Measurements from ENCODE around the gene FHOD1. TPM values are rescaled to one million over a fixed set of nuclear protein-coding genes. Genes with fewer than 3 reads are reported as not detected.

Gene FHOD1
- total RNA-seq, 4 donors from 2014 or later, result 9.7 to 15.5 (median 12.9) TPM

DNA sequence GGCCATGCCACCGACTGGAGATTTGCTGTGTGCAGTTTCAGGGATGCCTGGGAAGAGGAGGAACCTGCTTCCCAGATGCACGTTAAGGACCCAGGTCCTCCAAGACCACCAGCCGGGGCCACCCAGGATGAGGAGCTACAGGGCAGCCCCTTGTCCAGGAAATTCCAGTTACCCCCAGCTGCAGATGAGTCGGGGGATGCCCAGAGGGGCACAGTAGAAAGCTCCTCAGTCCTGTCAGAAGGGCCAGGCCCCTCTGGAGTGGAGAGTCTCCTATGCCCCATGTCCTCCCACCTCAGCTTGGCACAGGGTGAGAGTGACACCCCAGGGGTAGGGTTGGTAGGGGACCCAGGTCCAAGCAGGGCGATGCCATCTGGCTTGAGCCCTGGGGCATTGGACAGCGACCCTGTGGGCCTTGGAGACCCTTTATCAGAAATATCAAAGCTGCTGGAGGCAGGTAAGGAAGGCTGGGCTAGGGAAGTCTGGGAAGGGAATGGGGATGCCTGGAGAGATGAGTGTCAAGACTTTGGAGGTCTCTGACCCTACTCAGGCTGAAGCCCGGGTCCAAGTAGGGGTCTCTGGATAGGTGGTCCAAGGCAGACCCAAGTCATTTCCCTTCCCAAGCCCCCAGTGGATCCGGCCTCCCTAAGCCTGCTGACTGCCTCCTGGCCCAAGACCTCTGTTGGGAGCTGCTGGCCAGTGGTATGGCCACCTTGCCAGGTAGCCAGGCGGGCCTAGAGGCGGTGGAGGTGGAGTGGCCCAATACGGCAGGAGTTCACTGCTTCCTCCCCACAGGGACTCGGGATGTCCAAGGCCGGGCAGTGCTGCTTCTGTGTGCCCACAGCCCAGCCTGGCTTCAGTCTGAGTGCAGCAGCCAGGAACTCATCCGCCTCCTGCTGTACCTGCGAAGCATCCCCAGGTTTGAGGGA lies 33.1 kb upstream of the FHOD1 start:
- H3K27ac ChIP-seq, result no peak overlapping the region
- ATAC-seq, result no peak
- H3K27me3 ChIP-seq, result no peaks in the 10 kb centered on the region
- H3K9me3 ChIP-seq, result no peaks in the 10 kb centered on the region
- WGBS, 2 donors (ENCODE audit: low coverage in 1 of 2), result 69 to 100% methylated on average over 2 to 4 of the region's 15 CpGs
- H3K4me1 ChIP-seq, result peaks cover 0 to 27% (median 11%) of the 10 kb centered on the region in 3 donors
- peak overlapping the region in 1 of 2 donors; percentile 72 for H3K4me3 ChIP-seq
- peaks cover 0 to 15% of the 10 kb centered on the region in 2 donors for H3K36me3 ChIP-seq
- no peak for TF ChIP-seq POLR2AphosphoS5 (IDR thresholded peaks at IDR 0.05)
- TF ChIP-seq POLR2A (IDR thresholded peaks at IDR 0.05), result no peak
- TF ChIP-seq, protein P1, sequence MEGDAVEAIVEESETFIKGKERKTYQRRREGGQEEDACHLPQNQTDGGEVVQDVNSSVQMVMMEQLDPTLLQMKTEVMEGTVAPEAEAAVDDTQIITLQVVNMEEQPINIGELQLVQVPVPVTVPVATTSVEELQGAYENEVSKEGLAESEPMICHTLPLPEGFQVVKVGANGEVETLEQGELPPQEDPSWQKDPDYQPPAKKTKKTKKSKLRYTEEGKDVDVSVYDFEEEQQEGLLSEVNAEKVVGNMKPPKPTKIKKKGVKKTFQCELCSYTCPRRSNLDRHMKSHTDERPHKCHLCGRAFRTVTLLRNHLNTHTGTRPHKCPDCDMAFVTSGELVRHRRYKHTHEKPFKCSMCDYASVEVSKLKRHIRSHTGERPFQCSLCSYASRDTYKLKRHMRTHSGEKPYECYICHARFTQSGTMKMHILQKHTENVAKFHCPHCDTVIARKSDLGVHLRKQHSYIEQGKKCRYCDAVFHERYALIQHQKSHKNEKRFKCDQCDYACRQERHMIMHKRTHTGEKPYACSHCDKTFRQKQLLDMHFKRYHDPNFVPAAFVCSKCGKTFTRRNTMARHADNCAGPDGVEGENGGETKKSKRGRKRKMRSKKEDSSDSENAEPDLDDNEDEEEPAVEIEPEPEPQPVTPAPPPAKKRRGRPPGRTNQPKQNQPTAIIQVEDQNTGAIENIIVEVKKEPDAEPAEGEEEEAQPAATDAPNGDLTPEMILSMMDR (IDR thresholded peaks at IDR 0.05), result no peak
- no peak for TF ChIP-seq EP300 (IDR thresholded peaks at IDR 0.05)

DNA sequence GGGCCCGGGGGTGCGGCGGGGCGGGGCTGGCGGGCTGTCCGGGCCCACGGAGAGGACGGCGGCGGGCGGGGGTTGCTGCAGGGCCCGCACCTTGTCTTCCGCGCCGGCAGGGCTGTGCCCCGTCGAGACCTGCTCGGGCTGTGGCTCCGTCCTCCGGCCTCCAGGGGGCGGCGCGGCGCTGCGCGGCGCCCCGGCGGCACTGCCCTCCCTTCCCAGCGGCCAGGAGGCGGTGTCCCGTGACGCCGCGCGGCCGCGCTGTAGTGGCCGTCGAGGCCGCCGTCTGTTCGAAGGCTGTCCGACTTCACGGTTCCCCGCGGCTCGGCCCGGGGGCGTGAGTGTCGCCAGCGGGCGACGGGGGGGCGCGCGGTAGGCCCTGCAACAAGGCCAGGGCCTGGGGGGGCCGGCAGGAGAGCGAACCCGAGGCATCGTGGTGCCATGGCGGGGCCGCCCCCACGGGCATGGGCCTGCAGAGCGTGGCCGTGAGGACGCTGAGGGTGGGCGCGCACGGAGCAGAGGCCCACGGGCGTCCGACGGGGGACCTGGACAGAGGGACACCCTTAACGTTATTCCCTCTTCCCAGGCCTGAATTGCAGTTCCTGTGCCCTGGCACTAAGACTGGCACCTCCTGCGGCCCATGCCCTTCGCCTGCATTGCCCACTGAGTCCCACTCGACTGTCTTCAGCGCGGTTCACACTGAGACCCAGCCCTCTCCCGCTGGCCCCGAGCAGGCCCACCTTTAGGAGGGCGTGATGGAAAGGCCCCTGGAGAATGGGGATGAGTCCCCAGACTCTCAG lies 32.2 kb upstream of the FHOD1 start, which contains the start of gene PLEKHG4:
Gene PLEKHG4, plus strand, starts transcription at position 237 of the 794 bp plus-strand sequence. Its CDS starts 513 bp downstream, at position 750.
- H3K4me3 ChIP-seq, result peak within 1 kb of the TSS; percentile 39 to 72
- WGBS, 2 donors (ENCODE audit: low coverage in 1 of 2), result 58% methylated on average over 6 of the region's 83 CpGs; no CpG with 5 or more reads in 1 of the 2 donors
- peak; percentile 93 for ATAC-seq
- H3K4me1 ChIP-seq, result peaks cover 0 to 27% (median 11%) of the 10 kb centered on the region in 3 donors
- TF ChIP-seq, protein P1 (IDR thresholded peaks at IDR 0.05), result peak in 3 of 4 experiments; percentile 73 to 87 (median 83)
- TF ChIP-seq EP300 (IDR thresholded peaks at IDR 0.05) (no peak), POLR2A (IDR thresholded peaks at IDR 0.05) (peak in 1 of 2 donors; percentile 8)
- peaks cover 0 to 15% of the 10 kb centered on the region in 2 donors for H3K36me3 ChIP-seq
- H3K27me3 ChIP-seq, result no peaks in the 10 kb centered on the region
- no peaks in the 10 kb centered on the region for H3K9me3 ChIP-seq
- peak within 1 kb of the TSS in 3 of 4 donors; percentile 63 to 72 (median 71) for H3K27ac ChIP-seq

DNA sequence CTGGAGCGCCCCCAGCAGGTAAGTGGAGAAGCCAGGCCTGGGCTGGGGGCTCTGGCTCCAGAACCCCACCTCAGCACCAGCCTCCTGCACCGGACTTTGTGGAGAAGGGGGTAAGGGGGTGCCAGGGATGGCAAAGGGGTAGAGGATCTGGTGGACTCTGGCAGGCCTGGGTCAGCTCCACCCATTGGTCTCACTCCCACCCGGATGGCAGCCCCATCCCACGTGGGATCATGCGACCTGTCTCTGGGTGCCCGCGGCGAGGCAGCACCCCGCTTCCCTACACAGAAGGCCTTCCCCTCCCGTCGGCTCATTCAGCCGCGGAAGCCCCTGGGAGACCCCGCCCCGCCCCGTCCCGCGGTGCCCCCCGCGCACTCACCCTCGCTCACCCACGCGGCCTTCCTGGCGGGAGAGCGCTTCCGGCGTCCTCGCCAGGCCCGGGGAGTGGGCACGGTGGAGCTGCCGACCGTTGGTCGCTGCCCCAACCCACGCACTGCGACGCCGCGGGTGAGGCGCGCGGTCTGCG lies 31.6 kb upstream of the FHOD1 start:
- H3K36me3 ChIP-seq, result peaks cover 0 to 15% of the 10 kb centered on the region in 2 donors
- peaks cover 0 to 27% (median 11%) of the 10 kb centered on the region in 3 donors for H3K4me1 ChIP-seq
- H3K9me3 ChIP-seq, result no peaks in the 10 kb centered on the region
- H3K27me3 ChIP-seq, result no peaks in the 10 kb centered on the region
- TF ChIP-seq EP300 (IDR thresholded peaks at IDR 0.05) (no peak), POLR2AphosphoS5 (IDR thresholded peaks at IDR 0.05) (no peak), POLR2A (IDR thresholded peaks at IDR 0.05) (no peak)
- TF ChIP-seq, protein P1 (IDR thresholded peaks at IDR 0.05), result no peak
- ATAC-seq, result peak; percentile 47
- H3K4me3 ChIP-seq, result peak overlapping the region; percentile 39 to 72
- no CpG with 5 or more reads among the region's 42 CpGs for WGBS, 2 donors (ENCODE audit: low coverage in 1 of 2)
- H3K27ac ChIP-seq, result peak overlapping the region in 3 of 4 donors; percentile 63 to 72 (median 71)

DNA sequence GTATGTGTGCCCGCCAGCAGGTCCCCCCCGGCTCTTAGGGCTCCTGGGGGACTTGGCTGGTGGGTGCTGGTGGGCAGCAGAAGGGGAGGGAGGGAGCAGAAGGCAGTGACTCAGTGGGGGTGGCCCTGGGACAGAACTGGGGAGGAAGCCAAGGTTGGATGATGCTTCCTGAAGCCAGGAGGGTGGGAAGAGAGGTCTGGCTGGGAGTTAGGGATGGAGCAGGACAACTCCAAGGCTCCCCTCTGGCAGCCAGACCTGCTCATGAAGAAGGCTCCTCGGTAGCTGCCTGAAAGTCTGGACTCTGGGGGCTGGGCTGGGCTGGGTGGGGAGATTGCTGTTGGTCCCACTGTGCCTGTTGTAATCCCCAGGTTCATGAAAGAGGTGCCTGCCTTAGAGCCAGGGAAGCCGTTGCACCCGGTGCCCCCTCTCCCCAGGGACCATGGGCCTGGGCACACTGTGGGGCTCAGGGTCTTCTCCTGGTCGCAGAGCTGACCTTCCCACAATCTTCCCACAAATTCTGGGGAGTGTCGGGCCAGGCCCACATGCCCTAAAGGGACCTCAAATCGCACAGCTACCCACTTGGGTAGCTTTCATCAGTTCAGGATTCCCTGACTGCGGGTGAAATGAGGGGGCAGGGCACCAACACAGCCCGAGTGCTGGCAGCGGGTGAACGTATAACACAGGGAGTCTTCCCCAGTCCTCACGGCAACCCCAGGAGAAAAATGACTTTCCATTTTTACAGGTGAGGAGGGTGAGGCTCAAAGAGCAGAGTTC lies 30.9 kb upstream of the FHOD1 start:
- Histone ChIP-seq H3K4me3 (peak overlapping the region; percentile 39 to 72), H3K9me3 (no peaks in the 10 kb centered on the region), H3K27me3 (no peaks in the 10 kb centered on the region), H3K4me1 (peaks cover 0 to 27% (median 11%) of the 10 kb centered on the region in 3 donors), H3K36me3 (peaks cover 0 to 15% of the 10 kb centered on the region in 2 donors), H3K27ac (peak overlapping the region in 3 of 4 donors; percentile 63 to 72 (median 71))
- TF ChIP-seq POLR2AphosphoS5 (IDR thresholded peaks at IDR 0.05) (no peak), POLR2A (IDR thresholded peaks at IDR 0.05) (no peak), EP300 (IDR thresholded peaks at IDR 0.05) (no peak)
- TF ChIP-seq, protein P1 (IDR thresholded peaks at IDR 0.05), result no peak
- no CpG with 5 or more reads among the region's 13 CpGs for WGBS, 2 donors (ENCODE audit: low coverage in 1 of 2)
- ATAC-seq, result no peak

Data from gastroesophageal sphincter (tissue), 4 donors.